Mesothelial cell of epicardium (in vitro differentiated cells): ENCODE measurements around the gene GHRHR. TPM values are rescaled to one million over a fixed set of nuclear protein-coding genes. Genes with fewer than 3 reads are reported as not detected.

Experiments
- DNase-seq, 2 experiments: peaks; one replicate each; pipeline ENCODE4 v3.0.0; 2021; ENCODE audit warnings: low spot score in 2 of 2; ENCODE audit not compliant: unreplicated experiment in 2 of 2
- H3K27ac Mint-ChIP-seq: 2 replicates; pipeline ENCODE4 v1.8.0; 2021; ENCODE audit warnings: mixed read lengths
- H3K27me3 Mint-ChIP-seq: 2 replicates; pipeline ENCODE4 v1.8.0; 2021; ENCODE audit warnings: low read depth, mixed read lengths
- H3K36me3 Mint-ChIP-seq: 2 replicates; pipeline ENCODE4 v1.8.0; 2021; ENCODE audit warnings: mixed read lengths
- H3K4me1 Mint-ChIP-seq: 2 replicates; pipeline ENCODE4 v1.8.0; 2021; ENCODE audit warnings: mixed read lengths
- H3K4me3 Mint-ChIP-seq: 2 replicates; pipeline ENCODE4 v1.8.0; 2021; ENCODE audit warnings: mild to moderate bottlenecking, moderate library complexity, mixed read lengths
- H3K9me3 Mint-ChIP-seq: 2 replicates; pipeline ENCODE4 v1.8.0; 2021; ENCODE audit warnings: mixed read lengths
- total RNA-seq: library from RNA; stranded (reverse); gene quantifications from 3 replicates; pipeline ENCODE4 v1.2.1, GENCODE V29; 2021
- TF ChIP-seq, protein P1 (sequence below): fragments of 200-600 bp; sonication (generic); IDR thresholded peaks from one replicate; pipeline ENCODE4 v1.5.0; 2021; ENCODE audit warnings: antibody characterized with exemption; ENCODE audit not compliant: unreplicated experiment

GHRHR gene
- total RNA-seq, 1 donor from 2014 or later: not detected

DNA sequence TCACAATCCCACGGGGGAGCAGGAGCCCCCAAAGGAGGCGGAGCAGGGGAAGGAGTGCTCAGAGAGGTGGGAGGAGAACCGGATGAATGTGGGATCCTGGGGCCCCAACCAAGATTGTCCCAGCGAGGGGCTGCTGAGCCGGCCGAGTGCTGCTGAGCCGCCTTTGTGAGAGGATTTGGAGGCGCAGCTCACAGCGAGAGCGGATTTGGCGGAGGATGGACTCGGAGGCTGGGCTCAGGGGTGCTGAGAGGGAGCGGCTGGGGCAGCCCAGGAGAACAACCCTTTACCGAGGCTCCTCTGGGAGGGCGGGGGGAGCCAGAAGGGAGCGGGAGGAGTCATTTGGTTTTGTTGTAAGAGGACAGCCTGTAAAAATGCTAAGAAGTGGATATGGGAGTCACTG is 23.0 kb downstream of the GHRHR start:
- Mint-ChIP-seq H3K27me3 (peaks cover 55% of the 10 kb centered on the region), H3K9me3 (no peaks in the 10 kb centered on the region), H3K27ac (no peak overlapping the region), H3K36me3 (no peaks in the 10 kb centered on the region), H3K4me3 (no peak overlapping the region), H3K4me1 (peaks cover 12% of the 10 kb centered on the region)
- DNase-seq: no peak
- TF ChIP-seq, protein P1, sequence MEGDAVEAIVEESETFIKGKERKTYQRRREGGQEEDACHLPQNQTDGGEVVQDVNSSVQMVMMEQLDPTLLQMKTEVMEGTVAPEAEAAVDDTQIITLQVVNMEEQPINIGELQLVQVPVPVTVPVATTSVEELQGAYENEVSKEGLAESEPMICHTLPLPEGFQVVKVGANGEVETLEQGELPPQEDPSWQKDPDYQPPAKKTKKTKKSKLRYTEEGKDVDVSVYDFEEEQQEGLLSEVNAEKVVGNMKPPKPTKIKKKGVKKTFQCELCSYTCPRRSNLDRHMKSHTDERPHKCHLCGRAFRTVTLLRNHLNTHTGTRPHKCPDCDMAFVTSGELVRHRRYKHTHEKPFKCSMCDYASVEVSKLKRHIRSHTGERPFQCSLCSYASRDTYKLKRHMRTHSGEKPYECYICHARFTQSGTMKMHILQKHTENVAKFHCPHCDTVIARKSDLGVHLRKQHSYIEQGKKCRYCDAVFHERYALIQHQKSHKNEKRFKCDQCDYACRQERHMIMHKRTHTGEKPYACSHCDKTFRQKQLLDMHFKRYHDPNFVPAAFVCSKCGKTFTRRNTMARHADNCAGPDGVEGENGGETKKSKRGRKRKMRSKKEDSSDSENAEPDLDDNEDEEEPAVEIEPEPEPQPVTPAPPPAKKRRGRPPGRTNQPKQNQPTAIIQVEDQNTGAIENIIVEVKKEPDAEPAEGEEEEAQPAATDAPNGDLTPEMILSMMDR: no peak

DNA sequence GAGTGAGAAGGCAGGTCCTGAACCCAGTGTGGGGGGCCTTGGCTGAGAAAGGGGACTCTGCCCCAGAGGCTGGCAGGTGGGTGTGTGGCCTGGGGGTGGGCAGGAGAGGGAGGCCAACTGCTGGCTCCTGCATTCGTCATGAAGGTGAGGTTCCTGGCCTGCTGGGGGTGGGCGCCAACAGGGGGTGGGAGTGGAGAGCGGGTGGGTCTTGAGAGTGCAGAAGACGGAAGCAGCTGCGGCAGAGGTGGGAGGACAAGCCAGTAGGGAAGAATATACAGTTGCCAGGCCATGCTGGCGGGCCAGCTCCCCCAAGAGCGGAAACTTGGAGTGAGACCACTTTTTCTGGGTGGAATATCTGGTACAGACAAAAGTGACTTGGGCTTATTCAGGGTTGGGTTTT is 23.4 kb downstream of the GHRHR start:
- Mint-ChIP-seq H3K27ac (no peak overlapping the region), H3K27me3 (peaks cover 52% of the 10 kb centered on the region), H3K9me3 (no peaks in the 10 kb centered on the region), H3K36me3 (no peaks in the 10 kb centered on the region), H3K4me3 (no peak overlapping the region), H3K4me1 (peaks cover 12% of the 10 kb centered on the region)
- no peak for DNase-seq
- TF ChIP-seq, protein P1: no peak

- Mint-ChIP-seq H3K4me3 (no peak overlapping the region), H3K36me3 (no peaks in the 10 kb centered on the region), H3K27ac (no peak overlapping the region), H3K27me3 (peaks cover 50% of the 10 kb centered on the region), H3K9me3 (no peaks in the 10 kb centered on the region), H3K4me1 (peaks cover 12% of the 10 kb centered on the region)
- TF ChIP-seq, protein P1: no peak
- DNase-seq: no peak
Observed at GRCh38 chr7:30987936-30988335, 24.2 kb downstream of the GHRHR start.

DNA sequence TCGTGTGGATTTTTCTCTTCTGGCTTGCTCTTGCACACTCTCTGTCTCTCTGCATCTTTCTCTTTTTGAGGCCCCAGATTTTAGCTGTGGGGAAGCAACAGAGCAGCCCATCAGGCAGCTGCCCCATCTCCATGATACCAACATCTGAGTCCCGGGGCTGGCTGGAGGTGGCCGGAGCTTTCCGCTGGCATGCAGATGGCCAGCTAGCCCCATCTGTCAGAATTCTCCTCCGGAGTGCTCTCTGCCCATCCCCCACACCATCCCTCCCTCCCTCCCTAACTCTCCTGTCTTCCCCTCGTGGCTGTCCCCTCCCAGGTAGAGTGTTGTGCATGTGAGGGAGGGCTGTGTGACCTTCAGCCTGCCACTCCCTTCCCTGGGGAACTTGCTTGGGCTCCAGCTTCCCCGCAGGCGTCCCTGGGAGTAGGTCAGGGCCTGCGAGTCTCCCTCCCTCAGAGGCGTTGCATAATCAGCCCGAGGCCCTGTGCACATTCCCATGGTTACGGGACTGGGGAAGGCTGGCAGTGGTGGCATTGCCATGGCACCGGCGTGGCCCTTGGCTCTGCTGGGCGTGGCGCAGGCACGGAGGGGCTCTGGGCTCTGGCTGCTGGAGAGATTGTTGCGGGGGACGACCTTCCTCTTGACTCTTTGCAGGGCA is 24.7 kb downstream of the GHRHR start:
- H3K4me1 Mint-ChIP-seq: peaks cover 12% of the 10 kb centered on the region
- no peak overlapping the region for H3K4me3 Mint-ChIP-seq
- H3K27ac Mint-ChIP-seq: no peak overlapping the region
- H3K27me3 Mint-ChIP-seq: peaks cover 45% of the 10 kb centered on the region
- H3K9me3 Mint-ChIP-seq: no peaks in the 10 kb centered on the region
- DNase-seq: no peak
- no peaks in the 10 kb centered on the region for H3K36me3 Mint-ChIP-seq
- TF ChIP-seq, protein P1: no peak

- TF ChIP-seq, protein P1: no peak
Observed at GRCh38 chr7:30989008-30989823, 25.5 kb downstream of the GHRHR start.

More at GRCh38 chr7:30989008-30989823, 25.5 kb downstream of the GHRHR start:
- Mint-ChIP-seq H3K4me3 (no peak overlapping the region), H3K4me1 (peaks cover 10% of the 10 kb centered on the region), H3K27ac (no peak overlapping the region), H3K36me3 (no peaks in the 10 kb centered on the region), H3K9me3 (no peaks in the 10 kb centered on the region), H3K27me3 (peaks cover 37% of the 10 kb centered on the region)
- no peak for DNase-seq
